Activated CD8-positive, alpha-beta memory T cell treated with anti-CD3 and anti-CD28 coated beads for 48 hours (primary cell): ENCODE data around the gene SLC23A2.
"Not testable (repeated sequence)": the region's sequence is repeated elsewhere in the genome, so short reads cannot be mapped to it uniquely, and the experiment has no call there.

ENCODE experiments used
- DNase-seq, 3 experiments: peaks; one replicate each; pipeline ENCODE4 v3.0.0-alpha.2; 2020; ENCODE audit warnings: low read depth in 2 of 3, low spot score in 2 of 3

SLC23A2 gene

GRCh38 chr20:4936851-4937406 is 64.4 kb downstream of the SLC23A2 start:
- DNase-seq: no peak

- DNase-seq: no peak
Measured at GRCh38 chr20:4936392-4936850, 64.9 kb downstream of the SLC23A2 start.

- DNase-seq: no peak
Measured at GRCh38 chr20:4932061-4932460, 69.2 kb downstream of the SLC23A2 start.

- no peak for DNase-seq
Measured at GRCh38 chr20:4929686-4930397, 71.5 kb downstream of the SLC23A2 start.

- no peak for DNase-seq
Measured at GRCh38 chr20:4926531-4927156, 74.7 kb downstream of the SLC23A2 start.

- DNase-seq: no peak
Measured at GRCh38 chr20:4925842-4926530, 75.3 kb downstream of the SLC23A2 start.

- DNase-seq: no peak
Measured at GRCh38 chr20:4924446-4924845, 76.9 kb downstream of the SLC23A2 start.

GRCh38 chr20:4924032-4924431 is 77.3 kb downstream of the SLC23A2 start:
- no peak for DNase-seq

GRCh38 chr20:4922186-4922585 is 79.1 kb downstream of the SLC23A2 start:
- DNase-seq: no peak

- DNase-seq: not testable (repeated sequence)
Measured at GRCh38 chr20:4921271-4921670, 80.0 kb downstream of the SLC23A2 start.

- DNase-seq: no peak
Measured at GRCh38 chr20:4920655-4921054, 80.7 kb downstream of the SLC23A2 start.

GRCh38 chr20:4920131-4920530 is 81.2 kb downstream of the SLC23A2 start:
- no peak for DNase-seq

GRCh38 chr20:4919047-4919704 is 82.1 kb downstream of the SLC23A2 start:
- DNase-seq: no peak

GRCh38 chr20:4918473-4918872 is 82.8 kb downstream of the SLC23A2 start:
- DNase-seq: no peak

- no peak for DNase-seq
Measured at GRCh38 chr20:4916971-4917881, 84.1 kb downstream of the SLC23A2 start.

GRCh38 chr20:4913147-4913546 is 88.2 kb downstream of the SLC23A2 start:
- DNase-seq: no peak

- no peak for DNase-seq
Measured at GRCh38 chr20:4912380-4913142, 88.7 kb downstream of the SLC23A2 start.

GRCh38 chr20:4910951-4911350 is 90.4 kb downstream of the SLC23A2 start:
- DNase-seq: no peak

- no peak for DNase-seq
Measured at GRCh38 chr20:4905613-4906012, 95.7 kb downstream of the SLC23A2 start.

GRCh38 chr20:4905195-4905594 is 96.1 kb downstream of the SLC23A2 start:
- no peak for DNase-seq
